AG08395 (cell line): ENCODE results near the gene CASP7.

Experiments
- DNase-seq: peaks from one replicate; pipeline ENCODE4 v3.0.0; 2012; ENCODE audit warnings: mixed read lengths, low spot score

CASP7 gene

DNA sequence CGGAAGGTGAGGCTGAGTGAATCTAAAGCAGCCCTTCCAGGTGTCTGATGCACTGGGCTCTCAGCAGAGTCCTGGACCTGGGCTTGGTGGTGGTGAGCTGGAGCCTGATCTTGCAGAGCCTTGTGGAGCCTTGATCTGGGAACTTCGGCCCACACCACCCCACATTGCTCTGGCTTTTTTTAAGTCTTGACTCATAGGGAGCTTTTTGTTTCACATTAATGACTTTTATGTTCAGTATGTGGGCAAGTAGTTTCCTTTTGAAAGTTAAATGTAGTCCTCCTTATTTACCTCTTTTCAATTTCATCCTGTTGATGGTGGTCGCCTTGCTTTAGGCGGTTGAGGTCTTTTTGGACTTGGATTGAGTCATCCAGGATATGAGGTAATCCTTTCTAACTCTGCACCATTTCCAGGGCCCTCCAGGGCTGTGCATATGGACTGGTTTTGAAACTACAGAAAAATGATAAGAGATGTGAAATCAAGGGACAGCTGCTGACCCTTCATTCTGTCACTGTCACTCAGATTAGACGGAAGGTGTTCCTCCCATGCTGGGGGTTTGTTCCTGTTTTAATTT lies 12.9 kb upstream of the CASP7 start:
- no peak for DNase-seq

DNA sequence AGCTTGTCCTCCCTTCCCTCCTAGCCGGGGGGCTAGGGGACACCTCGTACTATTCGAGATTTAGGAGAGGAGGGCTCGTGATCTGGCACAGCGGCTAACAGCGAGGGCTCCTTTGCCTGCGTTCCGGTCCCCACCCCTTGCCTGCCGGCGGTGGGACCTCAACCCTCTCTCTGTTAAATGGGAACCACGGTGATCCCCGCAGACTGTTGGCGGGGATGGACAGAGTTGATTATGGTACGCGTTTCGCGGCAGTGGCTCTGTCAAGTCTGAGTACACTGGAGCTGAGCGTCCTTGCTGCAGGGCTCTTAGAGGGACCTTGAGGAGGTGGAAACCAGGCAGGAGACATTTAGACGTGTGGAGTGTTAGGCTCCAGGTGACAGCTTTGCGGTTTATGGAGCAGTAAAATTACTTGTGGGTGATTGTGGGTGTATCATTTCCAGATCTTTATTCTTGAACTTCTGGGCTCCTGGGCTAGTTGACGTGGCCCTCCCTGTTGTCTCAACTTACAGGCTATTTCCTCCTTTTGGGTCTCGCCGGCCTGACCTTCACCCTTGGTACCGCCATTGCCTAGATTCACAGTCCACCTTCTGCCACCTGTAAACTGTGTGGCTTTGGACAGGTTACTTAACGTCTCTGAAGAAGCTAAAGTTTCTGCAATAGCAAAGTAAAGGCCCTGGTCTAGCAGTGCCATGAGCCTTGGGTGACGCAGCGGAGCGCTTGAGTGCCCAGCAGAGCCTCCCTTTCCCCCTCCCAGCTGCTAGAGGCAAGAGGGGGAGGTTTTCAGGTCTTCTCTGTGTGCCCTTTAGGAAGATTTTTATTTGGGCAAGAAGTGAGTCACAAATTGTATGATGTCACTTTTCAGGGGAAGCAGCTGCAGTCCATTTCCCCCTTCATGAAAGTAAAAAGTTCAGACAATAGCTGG lies 739 bp downstream of the CASP7 start:
- DNase-seq, result peak; percentile 46

DNA sequence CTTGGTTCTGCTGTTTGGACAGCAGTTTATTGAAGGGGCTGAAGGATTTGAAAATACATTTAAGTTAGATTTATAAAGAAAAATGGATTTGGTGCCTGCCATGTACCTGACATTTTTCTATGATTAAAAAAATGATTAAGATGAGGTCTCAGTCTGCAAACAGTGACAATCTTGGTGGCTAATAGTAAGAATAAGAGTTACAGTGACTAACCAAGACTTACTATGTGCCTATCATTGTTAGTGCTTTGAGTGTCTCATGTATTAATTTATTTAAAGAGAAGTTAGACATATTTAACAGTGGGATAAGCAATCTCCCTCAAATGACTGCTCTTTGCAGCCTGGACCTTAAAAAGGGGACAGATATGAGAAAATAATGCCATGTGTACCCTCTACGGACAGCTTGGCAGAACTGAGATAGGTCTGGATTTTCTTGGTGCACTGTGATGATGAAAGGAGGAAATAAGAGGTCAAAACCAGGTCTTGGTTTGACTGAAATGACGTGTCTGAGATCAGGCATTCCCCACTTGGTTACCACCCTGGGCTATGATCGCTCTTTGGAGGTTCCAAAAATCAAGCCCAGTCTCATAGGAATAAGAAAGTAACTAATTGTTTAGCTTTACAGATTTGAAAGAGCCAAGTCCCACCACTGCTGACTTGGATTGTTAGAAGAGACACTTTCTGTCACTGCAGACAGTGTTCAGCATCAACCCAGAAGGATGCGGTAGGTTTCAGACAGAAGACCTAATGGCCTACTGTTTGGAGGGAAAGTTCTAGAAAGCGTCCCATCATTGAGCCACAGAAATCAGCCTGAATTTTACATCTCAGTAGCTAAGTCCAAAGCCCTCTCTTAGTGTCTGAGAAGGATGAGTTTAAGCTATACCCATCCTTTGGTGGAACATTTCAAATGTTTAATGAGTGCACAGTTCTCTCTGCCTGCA lies 2.1 kb downstream of the CASP7 start:
- DNase-seq, result no peak

DNA sequence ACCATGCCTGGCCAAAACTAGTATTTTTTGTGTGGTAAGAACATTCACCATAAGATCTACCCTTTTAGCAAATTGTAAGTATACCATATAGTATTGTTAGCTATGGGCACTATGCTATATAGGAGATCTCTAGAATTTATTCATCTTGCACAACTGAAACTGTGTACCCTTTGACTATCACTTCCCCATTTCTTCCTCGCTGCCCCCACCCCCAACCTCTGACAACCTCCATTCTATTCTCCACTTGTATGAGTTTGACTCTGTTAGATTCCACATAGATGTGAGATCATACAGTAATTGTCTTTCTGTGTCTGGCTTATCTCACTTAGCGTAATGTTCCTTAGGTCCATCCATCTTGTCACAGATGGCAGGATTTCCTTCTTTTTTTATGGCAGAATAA lies 3.6 kb downstream of the CASP7 start:
- DNase-seq, result no peak

DNA sequence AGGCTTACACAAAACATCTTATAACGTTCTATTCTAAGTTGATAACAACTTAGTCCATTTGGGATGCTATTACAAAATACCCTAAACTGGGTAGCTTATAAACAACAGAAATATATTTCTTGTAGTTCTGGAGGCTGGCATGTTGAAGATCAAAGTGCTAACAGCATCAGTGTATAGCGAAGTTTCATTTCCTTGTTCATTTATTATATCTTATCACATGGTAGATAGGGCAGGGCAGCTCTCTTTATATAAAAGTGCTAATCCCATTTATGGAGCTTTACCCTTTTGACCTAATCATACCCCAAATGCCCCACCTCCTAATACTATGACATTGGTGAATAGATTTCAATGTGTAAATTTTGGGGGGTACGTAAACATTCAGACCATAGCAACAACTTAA lies 6.3 kb downstream of the CASP7 start:
- DNase-seq, result no peak

DNA sequence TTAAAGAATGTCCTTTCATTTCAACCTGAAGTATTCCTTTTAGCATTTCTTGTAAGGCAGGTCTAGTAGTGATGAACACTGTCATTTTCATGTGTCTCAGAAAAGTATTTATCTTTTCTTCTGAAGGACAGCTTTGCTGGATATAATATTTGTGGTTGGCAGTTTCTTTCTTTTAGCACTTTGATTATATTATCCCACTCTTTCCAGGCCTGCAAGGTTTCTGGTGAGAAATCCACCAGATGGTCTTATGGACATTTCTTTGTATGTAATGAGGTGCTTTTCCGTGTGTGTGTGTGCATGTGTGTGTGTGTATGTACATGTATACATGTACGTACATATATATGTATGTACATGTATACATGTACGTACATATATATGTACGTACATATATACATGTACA lies 7.3 kb downstream of the CASP7 start:
- DNase-seq, result no peak

DNA sequence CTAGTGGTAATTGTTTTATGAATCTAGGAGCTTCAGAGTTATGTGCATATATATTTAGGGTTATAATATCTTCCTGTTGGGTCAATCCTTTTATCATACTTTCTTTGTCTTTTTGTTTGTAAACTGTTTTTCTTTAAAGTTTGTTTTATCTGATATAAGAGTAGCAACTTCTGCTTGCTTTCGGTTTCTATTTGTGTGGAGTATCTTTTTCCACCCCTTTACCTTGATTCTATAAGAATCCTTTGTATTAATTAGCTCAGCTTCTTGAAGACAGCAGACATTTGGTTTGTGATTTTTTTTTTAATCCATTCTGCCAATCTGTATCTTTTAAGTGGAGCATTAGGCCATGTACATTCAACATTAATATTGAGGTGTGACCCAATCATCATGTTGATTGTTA lies 9.3 kb downstream of the CASP7 start:
- no peak for DNase-seq

DNA sequence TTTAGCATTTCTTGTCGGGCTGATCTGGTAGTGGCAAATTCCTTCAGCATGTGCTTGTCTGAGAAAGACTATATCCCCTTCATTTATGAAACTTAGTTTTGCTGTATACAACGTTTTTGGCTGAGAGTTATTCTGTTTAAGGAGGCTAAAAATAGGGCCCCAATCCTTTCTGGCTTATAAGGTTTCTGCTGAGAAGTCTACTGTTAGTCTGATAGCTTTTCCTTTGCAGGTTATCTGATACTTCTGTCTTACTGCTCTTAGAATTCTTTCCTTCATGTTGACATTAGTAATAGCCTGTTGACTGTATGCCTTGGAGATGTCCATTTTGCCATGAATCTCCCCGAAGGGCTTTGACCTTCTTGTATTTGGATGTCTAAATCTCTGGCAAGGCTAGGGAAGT lies 9.9 kb downstream of the CASP7 start:
- DNase-seq, result no peak

DNA sequence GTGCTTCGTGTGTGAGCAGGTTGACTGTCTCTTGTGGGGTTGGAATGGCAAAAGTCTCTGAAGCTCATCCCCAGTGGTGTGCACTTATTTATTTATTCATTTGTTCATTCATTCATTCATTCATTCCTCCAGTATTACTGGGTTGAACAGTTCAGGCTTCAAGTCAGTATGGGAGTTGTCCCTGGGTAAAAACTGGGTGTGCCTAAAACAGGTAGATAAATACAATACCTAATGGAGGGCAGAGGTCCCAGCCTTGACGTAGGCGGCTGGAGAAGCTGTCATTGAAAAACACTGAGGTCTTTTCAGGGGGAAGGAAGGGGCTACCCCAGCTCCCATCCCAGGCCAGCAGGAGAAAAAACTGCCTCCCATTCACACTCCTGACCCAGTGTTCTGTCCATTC lies 11.0 kb downstream of the CASP7 start:
- DNase-seq, result no peak

DNA sequence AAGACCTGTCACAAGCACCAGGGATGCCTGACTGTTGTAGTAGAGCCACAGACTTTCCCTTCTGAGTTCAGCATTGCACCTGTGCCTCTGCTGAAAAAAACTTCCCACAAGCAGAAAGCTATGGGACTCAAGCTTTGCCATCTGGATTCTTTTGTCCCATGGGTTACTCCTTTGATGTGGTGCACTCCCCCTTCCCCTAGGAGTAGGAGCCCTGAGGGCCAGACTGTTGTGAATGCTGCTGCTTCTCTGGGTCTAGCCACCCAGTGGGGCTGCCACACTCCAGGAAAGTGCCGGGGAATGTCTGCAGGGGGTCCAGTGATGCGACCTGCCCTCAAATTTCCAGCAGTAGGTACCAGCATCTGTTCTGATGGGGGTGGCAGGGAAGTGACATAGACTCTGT lies 11.7 kb downstream of the CASP7 start:
- no peak for DNase-seq

DNA sequence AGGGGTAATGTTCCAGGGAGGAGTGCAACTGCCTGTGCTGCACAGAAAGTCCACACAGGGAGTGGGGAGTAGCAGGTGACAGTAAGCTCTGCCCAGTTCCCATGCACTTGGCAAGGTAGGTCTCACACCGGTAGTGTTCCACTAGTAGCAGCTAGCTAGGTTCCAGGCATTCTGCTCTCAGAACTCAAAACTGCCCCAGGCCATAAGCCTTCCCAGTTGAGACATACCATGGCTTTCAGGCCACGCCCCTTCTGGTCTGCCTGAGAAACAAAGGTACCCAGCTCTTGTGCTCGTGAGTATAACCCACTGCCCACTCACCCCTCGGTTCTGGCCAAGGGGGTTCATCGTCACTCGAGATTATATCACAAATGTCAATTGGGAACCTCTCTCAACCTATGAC lies 12.6 kb downstream of the CASP7 start:
- no peak for DNase-seq

DNA sequence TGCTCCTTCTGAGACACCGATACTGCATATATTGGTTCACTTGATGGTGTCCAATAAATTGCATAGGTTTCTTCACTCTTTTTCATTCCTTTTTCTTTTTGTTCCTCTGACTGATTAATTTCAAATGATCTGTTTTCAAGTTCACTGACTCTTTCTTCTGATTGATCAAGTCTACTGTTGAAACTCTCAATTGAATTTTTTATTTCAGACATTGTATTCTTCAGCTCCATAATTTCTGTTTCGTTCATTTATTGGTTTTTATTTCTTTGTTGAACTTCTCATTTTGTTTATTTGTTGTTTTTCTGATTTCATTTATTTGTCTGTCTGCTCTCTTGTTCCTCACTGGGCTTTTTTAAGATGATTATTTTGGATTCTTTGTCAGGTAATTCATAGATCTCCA lies 13.6 kb downstream of the CASP7 start:
- DNase-seq, result no peak

DNA sequence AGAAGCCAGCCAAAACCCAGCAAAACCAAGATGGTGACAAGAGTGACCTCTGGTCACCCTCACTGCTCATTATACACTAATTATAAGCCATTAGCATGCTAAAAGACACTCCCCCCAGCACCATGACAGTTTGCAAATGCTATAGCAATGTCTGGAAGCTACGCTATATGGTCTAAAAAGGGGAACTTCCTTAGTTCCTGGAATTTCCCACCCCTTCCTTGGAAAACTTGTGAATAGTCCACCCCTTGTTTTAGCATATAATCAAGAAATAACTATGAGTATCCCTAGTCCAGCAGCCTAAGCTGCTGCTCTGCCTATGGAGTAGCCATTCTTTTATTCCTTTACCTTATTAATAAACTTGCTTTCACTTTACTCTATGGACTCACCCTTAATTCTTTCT lies 16.0 kb downstream of the CASP7 start:
- no peak for DNase-seq

DNA sequence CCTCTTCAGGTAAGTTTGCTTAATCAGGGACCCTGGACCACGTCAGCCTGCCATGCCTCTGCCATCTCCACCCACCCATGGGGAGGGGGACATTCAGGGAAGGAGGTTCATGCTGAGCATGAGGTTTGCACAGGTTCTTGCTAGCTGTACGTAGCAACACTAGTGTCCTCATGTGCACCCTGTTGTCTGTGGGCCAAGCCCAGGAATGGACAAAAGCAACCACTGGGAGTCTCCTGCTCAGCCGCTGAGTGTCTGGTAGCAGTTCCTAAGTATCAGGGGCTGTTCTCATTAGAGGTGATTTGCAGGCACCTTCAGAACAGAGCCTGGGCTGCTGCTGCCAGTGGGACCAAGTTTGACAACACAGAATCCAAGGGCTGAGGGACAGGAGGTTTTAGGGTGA lies 17.9 kb downstream of the CASP7 start:
- no peak for DNase-seq

DNA sequence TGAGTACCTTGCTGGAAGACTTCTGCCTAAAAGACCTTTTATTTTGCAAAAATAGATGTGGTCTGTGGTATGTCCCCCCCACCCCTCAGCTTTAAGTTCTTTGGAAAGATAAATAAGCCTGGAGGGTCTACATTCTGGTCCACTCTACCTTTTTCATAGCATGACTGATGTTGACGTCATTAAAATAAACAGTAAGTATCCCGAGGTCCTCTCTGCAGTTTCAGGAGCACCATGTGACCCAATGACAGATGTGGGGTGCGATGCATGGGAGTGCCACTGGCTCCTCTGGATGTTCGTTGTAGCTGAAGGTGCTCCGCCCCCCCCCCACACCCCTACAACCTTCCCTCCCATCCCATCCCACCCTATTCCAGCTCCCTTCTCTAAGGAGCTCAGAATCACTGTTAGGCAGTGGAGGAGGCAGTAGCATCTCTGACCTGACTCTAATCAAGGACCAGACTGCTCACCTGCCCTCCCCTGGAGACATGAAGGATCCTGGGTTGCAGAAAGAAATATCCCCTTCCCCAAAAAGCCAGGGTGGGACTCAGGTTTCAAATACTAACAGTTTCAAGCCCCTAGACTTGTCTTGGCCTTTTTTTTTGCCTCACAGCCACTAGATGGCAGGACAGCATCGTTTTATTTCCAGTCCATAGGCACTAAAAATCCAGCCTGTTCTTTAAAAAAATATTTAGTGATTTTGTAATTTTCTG lies 25.1 kb downstream of the CASP7 start:
- peak; percentile 44 for DNase-seq

DNA sequence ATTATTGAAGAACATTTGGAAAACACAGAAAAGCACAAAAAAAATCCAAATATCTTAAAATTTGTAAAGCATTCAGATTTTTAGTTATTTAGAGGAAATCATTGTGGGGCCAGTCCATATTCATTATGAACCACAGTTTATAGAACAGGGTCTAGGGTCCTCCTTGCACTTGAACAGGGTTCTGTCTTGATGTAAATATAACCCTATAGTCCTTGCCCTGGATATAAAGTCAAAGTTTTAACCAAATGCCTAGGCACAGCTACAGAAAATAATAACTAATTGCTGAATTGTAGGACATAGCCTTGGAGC lies 25.6 kb downstream of the CASP7 start:
- DNase-seq, result no peak

DNA sequence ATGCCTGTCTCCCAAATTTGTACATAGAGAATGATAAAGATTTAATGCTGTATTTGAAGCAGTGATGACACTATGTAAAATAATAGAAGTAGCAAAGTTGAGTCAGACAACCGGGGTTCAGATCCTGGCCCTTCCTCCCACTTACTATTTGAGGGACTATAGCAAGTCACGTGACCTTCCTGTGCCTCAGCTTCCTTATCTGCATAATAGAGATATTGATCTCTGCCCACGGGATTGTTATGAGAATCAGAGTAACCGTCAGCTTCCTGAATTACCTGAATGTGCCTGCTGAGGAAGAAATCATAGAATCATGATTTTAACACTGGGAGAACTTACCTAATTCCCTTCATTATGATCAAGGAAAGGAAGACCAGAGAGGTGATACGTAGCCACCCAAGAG lies 26.9 kb downstream of the CASP7 start:
- no peak for DNase-seq

DNA sequence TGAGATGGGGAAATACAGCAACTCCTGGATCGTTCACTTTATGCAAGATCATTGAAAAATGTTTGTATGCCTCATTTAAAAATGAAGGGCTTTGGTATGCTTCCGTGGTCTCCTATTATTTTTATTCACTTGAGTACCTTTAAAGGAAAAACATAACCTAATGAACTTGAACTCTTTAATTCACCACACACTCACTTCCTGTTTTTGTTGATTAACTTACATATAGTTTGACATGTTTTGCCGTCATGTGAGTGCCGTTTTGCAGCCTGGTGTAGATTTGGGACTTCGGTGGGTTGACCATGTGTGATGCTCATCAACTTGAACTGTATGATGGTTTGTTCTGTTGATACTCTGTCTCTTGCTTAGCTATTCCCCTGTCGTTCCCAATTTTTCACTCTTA lies 28.9 kb downstream of the CASP7 start:
- DNase-seq, result no peak

DNA sequence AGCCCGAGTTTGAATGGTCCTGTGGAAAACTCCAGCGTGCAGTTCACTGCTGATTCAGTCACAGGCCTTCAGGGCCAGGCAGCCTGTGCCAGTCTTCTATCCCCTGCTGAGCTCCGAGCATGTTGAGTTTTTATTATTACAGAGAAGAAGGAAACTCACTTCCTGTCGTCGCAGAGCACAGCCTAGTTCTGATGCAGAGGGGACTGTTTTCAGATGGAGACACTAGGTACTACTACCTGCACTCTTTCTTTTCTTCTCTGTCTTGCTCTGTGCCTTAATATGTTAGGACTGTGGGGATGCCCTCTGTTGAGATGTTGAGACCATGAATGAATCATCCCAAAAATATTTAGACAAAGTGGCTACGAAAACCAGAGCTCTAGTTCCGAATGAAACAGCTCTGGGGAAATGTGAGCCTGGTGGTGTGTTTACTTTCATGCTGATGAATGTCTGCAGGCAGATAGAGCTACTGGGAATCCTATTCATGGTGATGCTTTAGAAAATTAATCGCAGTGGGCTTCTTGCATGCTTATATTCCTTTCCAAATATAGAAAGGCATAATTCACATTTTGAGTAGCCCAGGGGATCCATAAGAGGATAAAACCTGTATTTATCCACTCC lies 29.6 kb downstream of the CASP7 start:
- DNase-seq, result peak; percentile 73

DNA sequence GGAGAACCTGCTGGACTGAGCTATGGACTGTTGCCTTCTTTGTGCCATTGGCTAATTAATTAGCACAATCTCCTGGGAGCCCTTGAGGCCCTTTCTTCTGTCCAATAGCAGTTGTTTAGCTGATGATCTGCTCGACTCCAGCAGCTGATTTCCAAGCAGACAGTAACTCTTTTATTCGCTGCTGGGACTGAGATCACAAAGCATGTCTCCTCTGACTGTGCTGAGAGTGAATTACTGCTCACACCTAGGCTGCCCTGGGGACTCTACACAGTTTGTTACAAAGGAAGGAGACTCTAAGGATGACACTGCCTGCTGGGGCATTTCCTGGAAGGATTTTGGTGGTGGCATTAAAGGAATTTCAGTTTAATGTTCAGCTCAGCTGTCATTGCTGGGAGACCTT lies 31.4 kb downstream of the CASP7 start:
- DNase-seq, result no peak

DNA sequence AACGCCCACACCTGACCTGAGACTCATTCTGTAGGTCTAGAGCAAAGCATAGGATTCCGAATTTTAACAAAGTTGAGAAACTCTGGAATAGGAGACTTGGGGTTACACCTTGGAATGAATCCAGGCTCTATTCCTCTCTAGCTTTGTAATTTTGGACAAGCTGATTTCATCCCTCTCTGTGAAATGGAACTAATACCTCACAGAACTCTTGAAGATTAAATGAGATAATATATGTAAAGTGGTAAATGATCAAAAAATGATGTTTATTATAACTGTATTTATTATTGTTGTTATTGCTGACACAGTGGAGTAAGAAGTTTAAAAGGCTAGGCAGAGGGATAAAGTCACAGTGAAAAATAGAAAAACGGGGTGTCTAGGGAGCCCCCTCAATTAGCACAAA lies 32.3 kb downstream of the CASP7 start:
- DNase-seq, result no peak
